ENCODE data around the gene SYNPO2L. TPM values are rescaled to one million over a fixed set of nuclear protein-coding genes. Genes with fewer than 3 reads are reported as not detected.
"Not testable (repeated sequence)": the region's sequence is repeated elsewhere in the genome, so short reads cannot be mapped to it uniquely, and the experiment has no call there.

Gene SYNPO2L, protein sequence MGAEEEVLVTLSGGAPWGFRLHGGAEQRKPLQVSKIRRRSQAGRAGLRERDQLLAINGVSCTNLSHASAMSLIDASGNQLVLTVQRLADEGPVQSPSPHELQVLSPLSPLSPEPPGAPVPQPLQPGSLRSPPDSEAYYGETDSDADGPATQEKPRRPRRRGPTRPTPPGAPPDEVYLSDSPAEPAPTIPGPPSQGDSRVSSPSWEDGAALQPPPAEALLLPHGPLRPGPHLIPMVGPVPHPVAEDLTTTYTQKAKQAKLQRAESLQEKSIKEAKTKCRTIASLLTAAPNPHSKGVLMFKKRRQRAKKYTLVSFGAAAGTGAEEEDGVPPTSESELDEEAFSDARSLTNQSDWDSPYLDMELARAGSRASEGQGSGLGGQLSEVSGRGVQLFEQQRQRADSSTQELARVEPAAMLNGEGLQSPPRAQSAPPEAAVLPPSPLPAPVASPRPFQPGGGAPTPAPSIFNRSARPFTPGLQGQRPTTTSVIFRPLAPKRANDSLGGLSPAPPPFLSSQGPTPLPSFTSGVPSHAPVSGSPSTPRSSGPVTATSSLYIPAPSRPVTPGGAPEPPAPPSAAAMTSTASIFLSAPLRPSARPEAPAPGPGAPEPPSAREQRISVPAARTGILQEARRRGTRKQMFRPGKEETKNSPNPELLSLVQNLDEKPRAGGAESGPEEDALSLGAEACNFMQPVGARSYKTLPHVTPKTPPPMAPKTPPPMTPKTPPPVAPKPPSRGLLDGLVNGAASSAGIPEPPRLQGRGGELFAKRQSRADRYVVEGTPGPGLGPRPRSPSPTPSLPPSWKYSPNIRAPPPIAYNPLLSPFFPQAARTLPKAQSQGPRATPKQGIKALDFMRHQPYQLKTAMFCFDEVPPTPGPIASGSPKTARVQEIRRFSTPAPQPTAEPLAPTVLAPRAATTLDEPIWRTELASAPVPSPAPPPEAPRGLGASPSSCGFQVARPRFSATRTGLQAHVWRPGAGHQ
- total RNA-seq = under 1 TPM; 0.13 to 0.18 TPM
- under 1 TPM in 1 of 2 donors, not detected in 1; 0.63 TPM for polyA plus RNA-seq
- long read RNA-seq, donor 1 = 0 reads
- long read RNA-seq, donor 2, partial matches to known transcripts = 1 of 4 reads
- long read RNA-seq, donor 2, other reads (novel, unspliced or antisense) = 3 of 4 reads

DNA sequence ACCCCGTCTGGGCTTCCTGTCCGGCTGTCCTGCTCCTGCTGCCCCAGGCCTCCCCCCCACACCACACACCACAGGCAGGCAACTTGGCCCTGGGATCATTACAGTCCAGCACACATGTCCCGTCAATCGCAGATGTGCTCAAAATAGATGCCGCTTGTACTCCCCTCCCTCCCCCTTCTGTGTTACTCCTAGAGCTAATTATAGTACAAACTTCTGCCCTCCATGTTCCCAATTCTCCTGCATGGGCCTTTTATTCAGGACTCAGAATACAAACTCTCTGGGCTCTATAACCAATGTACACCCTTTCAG, at the start of gene SYNPO2L:
TSS of gene SYNPO2L (minus strand) at position 40 of the 309 bp plus-strand sequence. CDS start 107 bp downstream, outside the sequence.
- intact Hi-C loops (cut with DNase I) = no loop called here
- no peaks in the 10 kb centered on the region for H3K9me3 ChIP-seq (ENCODE audit: control insufficient read depth, low read length)
- no peaks in the 10 kb centered on the region for H3K27me3 ChIP-seq (ENCODE audit: control insufficient read depth in 1 of 2, insufficient read depth in 2 of 2, low read length in 1 of 2)
- 0 to 7% methylated on average over 5 of the region's 5 CpGs for WGBS, 2 donors
- ATAC-seq (ENCODE audit: low FRiP score) (peak; percentile 82), DNase-seq (no peak)
- no peak within 1 kb of the TSS for H3K4me3 ChIP-seq (ENCODE audit: low read length in 2 of 2)
- H3K36me3 ChIP-seq (ENCODE audit: control insufficient read depth in 1 of 2, insufficient read depth in 2 of 2, low read length in 1 of 2) = no peaks in the 10 kb centered on the region
- no peaks in the 10 kb centered on the region for H3K4me1 ChIP-seq (ENCODE audit: control insufficient read depth in 1 of 2, insufficient read depth in 2 of 2, low read length in 2 of 2)
- H3K27ac ChIP-seq (ENCODE audit: low read depth in 1 of 2, low read length in 2 of 2) = no peak within 1 kb of the TSS

DNA sequence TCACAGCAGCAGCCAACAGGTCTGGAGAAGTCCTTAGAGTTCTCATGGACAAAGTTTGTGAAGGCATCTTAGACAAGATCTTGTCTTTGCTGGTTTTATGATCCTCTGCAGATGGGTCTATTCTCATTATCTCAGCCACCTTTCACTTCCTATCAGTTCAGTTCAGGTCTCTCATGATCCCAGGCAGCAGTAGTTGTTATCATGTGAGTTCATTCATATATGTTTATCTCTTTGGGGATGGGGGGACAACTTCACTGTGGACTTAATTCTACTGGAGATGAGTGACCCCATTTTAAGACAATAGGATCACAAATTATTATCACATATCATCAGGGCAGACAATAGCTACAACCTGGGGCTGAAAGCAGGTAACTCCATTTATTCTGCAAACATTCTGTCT, 48.1 kb upstream of the SYNPO2L start:
- H3K9me3 ChIP-seq (ENCODE audit: control insufficient read depth, low read length); H3K36me3 ChIP-seq (ENCODE audit: control insufficient read depth in 1 of 2, insufficient read depth in 2 of 2, low read length in 1 of 2); H3K27me3 ChIP-seq (ENCODE audit: control insufficient read depth in 1 of 2, insufficient read depth in 2 of 2, low read length in 1 of 2); H3K27ac ChIP-seq (ENCODE audit: low read depth in 1 of 2, low read length in 2 of 2); H3K4me1 ChIP-seq (ENCODE audit: control insufficient read depth in 1 of 2, insufficient read depth in 2 of 2, low read length in 2 of 2); ATAC-seq (ENCODE audit: low FRiP score); intact Hi-C loops (cut with DNase I); H3K4me3 ChIP-seq (ENCODE audit: low read length in 2 of 2); DNase-seq: not testable (repeated sequence)

DNA sequence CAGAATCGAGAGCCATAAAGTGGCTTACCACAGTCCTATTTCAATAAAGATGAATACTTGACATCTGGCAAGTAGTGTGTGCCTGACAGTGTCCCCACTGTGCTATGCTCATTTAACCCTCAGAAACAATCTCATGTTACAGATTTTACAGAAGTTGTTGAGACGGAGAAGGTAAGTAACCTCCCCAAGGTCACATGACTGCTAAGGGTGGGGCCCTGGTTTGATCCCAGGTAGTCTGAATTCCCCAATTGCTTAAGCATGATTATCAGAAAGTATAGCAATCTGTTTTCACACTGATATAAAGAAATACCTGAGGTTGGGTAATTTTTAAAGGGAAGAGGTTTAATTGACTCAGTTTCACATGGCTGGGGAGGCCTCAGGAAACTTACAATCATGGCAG, 43.0 kb upstream of the SYNPO2L start:
- 92 to 97% methylated on average over 2 of the region's 2 CpGs for WGBS, 2 donors
- H3K36me3 ChIP-seq (ENCODE audit: control insufficient read depth in 1 of 2, insufficient read depth in 2 of 2, low read length in 1 of 2); H3K4me1 ChIP-seq (ENCODE audit: control insufficient read depth in 1 of 2, insufficient read depth in 2 of 2, low read length in 2 of 2); H3K4me3 ChIP-seq (ENCODE audit: low read length in 2 of 2); ATAC-seq (ENCODE audit: low FRiP score); intact Hi-C loops (cut with DNase I); DNase-seq; H3K27ac ChIP-seq (ENCODE audit: low read depth in 1 of 2, low read length in 2 of 2); H3K9me3 ChIP-seq (ENCODE audit: control insufficient read depth, low read length); H3K27me3 ChIP-seq (ENCODE audit: control insufficient read depth in 1 of 2, insufficient read depth in 2 of 2, low read length in 1 of 2): not testable (repeated sequence)

DNA sequence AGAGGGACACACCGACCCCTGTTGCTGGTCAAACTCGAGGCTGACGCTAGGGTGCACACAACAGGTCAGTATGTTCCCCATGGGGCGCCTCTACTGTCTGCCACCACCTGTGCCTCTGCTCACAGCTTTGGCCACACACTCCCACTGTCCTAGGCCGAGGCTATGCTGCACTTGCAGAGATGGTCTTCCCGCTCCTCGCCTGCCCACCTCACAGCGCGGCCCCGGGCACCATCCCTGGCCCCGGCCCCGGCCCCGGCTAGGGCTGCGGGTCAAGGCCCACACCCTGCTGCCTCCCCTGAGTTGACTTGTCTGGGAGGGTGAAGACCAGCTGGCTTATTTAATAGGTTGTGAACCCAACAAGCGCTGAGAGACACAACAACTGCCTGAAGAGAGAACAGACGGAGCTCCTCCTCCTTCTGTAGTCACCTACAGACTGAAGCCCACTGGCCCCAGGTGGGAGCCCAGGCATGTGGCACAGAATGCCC, 41.9 kb upstream of the SYNPO2L start, which contains the start of gene AGAP5:
TSS of gene AGAP5 (minus strand) at position 435 of the 485 bp plus-strand sequence. CDS start at position 81, 354 bp downstream.
- H3K4me1 ChIP-seq (ENCODE audit: control insufficient read depth in 1 of 2, insufficient read depth in 2 of 2, low read length in 2 of 2); H3K27ac ChIP-seq (ENCODE audit: low read depth in 1 of 2, low read length in 2 of 2); H3K9me3 ChIP-seq (ENCODE audit: control insufficient read depth, low read length); H3K4me3 ChIP-seq (ENCODE audit: low read length in 2 of 2); DNase-seq; H3K36me3 ChIP-seq (ENCODE audit: control insufficient read depth in 1 of 2, insufficient read depth in 2 of 2, low read length in 1 of 2); H3K27me3 ChIP-seq (ENCODE audit: control insufficient read depth in 1 of 2, insufficient read depth in 2 of 2, low read length in 1 of 2); intact Hi-C loops (cut with DNase I); ATAC-seq (ENCODE audit: low FRiP score): not testable (repeated sequence)
- 96 to 98% methylated on average over 14 to 16 of the region's 16 CpGs for WGBS, 2 donors

DNA sequence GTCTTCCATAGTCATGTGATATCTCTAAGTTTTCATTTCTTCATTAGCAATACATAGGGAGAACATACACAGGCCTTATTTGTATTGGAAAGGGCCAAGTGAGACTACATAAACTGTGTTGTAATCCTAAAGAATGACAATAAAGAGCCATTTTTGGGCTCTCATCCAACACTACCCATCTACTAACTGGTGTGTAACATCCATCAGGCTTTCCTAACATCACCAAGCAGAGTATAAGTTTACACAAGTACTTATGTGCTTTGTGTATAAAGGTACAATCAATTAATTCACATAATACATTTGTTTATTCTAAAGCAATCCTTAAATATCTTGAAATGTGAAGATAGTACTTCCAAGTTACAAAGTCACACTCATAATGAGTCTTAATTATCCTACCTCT, 39.5 kb upstream of the SYNPO2L start:
- H3K27ac ChIP-seq (ENCODE audit: low read depth in 1 of 2, low read length in 2 of 2); H3K9me3 ChIP-seq (ENCODE audit: control insufficient read depth, low read length); ATAC-seq (ENCODE audit: low FRiP score); H3K4me3 ChIP-seq (ENCODE audit: low read length in 2 of 2); intact Hi-C loops (cut with DNase I); H3K27me3 ChIP-seq (ENCODE audit: control insufficient read depth in 1 of 2, insufficient read depth in 2 of 2, low read length in 1 of 2); DNase-seq; H3K36me3 ChIP-seq (ENCODE audit: control insufficient read depth in 1 of 2, insufficient read depth in 2 of 2, low read length in 1 of 2); H3K4me1 ChIP-seq (ENCODE audit: control insufficient read depth in 1 of 2, insufficient read depth in 2 of 2, low read length in 2 of 2): not testable (repeated sequence)

DNA sequence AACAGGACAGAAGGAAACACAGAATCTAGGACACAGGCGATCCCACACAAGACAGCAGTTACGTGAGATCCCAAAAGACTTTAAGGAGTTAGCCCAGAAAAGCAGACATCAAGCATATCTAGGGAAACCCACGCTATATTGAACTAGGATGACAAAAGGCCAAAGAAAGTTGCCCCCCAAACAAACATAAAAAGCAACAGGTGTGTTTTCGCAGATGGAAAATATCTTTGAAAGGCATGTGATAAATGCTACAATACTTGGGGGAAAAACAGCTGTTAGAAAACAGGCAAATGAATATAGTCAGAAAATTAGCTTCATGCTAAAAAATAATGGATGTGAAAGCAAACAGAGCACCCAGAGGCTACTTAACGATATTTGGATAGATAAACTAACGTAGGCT, 34.9 kb upstream of the SYNPO2L start:
- intact Hi-C loops (cut with DNase I) = not testable (repeated sequence)
- WGBS, 2 donors = 94 to 97% methylated on average over 6 of the region's 6 CpGs

DNA sequence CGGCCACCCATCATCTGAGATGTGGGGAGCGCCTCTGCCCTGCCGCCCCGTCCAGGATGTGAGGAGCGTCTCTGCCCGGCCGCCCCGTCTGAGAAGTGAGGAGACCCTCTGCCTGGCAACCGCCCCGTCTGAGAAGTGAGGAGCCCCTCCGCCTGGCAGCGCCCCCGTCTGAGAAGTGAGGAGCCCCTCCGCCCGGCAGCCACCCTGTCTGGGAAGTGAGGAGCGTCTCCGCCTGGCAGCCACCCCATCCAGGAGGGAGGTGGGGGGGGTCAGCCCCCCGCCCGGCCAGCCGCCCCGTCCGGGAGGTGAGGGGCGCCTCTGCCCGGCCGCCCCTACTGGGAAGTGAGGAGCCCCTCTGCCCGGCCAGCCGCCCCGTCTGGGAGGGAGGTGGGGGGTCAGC, 33.8 kb upstream of the SYNPO2L start:
- DNase-seq; H3K4me1 ChIP-seq (ENCODE audit: control insufficient read depth in 1 of 2, insufficient read depth in 2 of 2, low read length in 2 of 2); H3K27ac ChIP-seq (ENCODE audit: low read depth in 1 of 2, low read length in 2 of 2); intact Hi-C loops (cut with DNase I); ATAC-seq (ENCODE audit: low FRiP score); H3K9me3 ChIP-seq (ENCODE audit: control insufficient read depth, low read length); H3K36me3 ChIP-seq (ENCODE audit: control insufficient read depth in 1 of 2, insufficient read depth in 2 of 2, low read length in 1 of 2); H3K27me3 ChIP-seq (ENCODE audit: control insufficient read depth in 1 of 2, insufficient read depth in 2 of 2, low read length in 1 of 2); H3K4me3 ChIP-seq (ENCODE audit: low read length in 2 of 2): not testable (repeated sequence)
- 90 to 98% methylated on average over 7 to 28 of the region's 28 CpGs for WGBS, 2 donors

More for the DNA sequence above, 34.9 kb upstream of the SYNPO2L start:
- H3K27ac ChIP-seq (ENCODE audit: low read depth in 1 of 2, low read length in 2 of 2); ATAC-seq (ENCODE audit: low FRiP score); H3K27me3 ChIP-seq (ENCODE audit: control insufficient read depth in 1 of 2, insufficient read depth in 2 of 2, low read length in 1 of 2); H3K9me3 ChIP-seq (ENCODE audit: control insufficient read depth, low read length); H3K36me3 ChIP-seq (ENCODE audit: control insufficient read depth in 1 of 2, insufficient read depth in 2 of 2, low read length in 1 of 2); DNase-seq; H3K4me3 ChIP-seq (ENCODE audit: low read length in 2 of 2); H3K4me1 ChIP-seq (ENCODE audit: control insufficient read depth in 1 of 2, insufficient read depth in 2 of 2, low read length in 2 of 2): not testable (repeated sequence)

DNA sequence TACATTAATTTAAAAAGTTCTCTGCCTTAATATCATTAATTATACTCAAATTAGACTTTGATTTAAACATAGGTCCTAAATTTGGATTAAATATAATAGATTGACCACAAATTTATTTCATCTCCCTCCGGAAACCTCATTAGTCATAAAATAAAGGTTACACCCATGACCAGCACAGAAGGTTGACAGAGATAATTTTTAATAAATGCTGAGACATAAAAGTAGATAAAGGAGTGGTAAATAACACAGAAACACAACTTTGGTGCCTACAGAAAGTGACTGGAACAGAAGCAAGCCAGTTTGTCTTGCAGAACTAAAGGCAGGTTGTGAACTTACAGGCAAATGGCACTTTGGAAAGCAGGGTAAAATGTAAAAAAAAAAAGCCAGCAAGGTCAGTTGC, 31.8 kb upstream of the SYNPO2L start:
- WGBS, 2 donors = 92 to 95% methylated on average over 1 of the region's 1 CpG
- ATAC-seq (ENCODE audit: low FRiP score); H3K36me3 ChIP-seq (ENCODE audit: control insufficient read depth in 1 of 2, insufficient read depth in 2 of 2, low read length in 1 of 2); H3K4me3 ChIP-seq (ENCODE audit: low read length in 2 of 2); H3K27ac ChIP-seq (ENCODE audit: low read depth in 1 of 2, low read length in 2 of 2); DNase-seq; H3K4me1 ChIP-seq (ENCODE audit: control insufficient read depth in 1 of 2, insufficient read depth in 2 of 2, low read length in 2 of 2); intact Hi-C loops (cut with DNase I); H3K9me3 ChIP-seq (ENCODE audit: control insufficient read depth, low read length); H3K27me3 ChIP-seq (ENCODE audit: control insufficient read depth in 1 of 2, insufficient read depth in 2 of 2, low read length in 1 of 2): not testable (repeated sequence)

All from aorta (tissue), 5 donors.